PC-3 (cell line): Measurements from ENCODE around the gene IFFO2. TPM values are rescaled to one million over a fixed set of nuclear protein-coding genes. Genes with fewer than 3 reads are reported as not detected.

Source experiments
- ATAC-seq: fragments of 200-7000 bp; cut with Tn5 transposase; 2 replicates; pipeline ENCODE4 v1.9.1; 2020; ENCODE audit warnings: mild to moderate bottlenecking, moderate library complexity
- BruUV-seq: library from RNA; stranded (reverse); fragments of 400-500 nt; replicated peaks from 2 replicates; lab custom pipeline; 2021; lab: Mats Ljungman, UMichigan
- CTCF ChIA-PET: fragments of 300-600 bp; sonication (Branson Sonifier 250); formaldehyde crosslinking; loops from one replicate; lab custom pipeline; 2022; ENCODE audit warnings: antibody characterized with exemption; lab: Charles Lee
- POLR2A ChIA-PET: fragments of 300-600 bp; sonication (Branson Sonifier 250); formaldehyde crosslinking; loops from one replicate; lab custom pipeline; 2022; ENCODE audit warnings: antibody characterized with exemption; ENCODE audit not compliant: unreplicated experiment; lab: Charles Lee
- DNase-seq: peaks from one replicate; pipeline ENCODE4 v3.0.0-alpha.2; 2015
- H2AFZ ChIP-seq: fragments of 300-600 bp; sonication (generic); 2 replicates; pipeline ENCODE4 v1.6.0; 2016; ENCODE audit warnings: antibody characterized with exemption, low read length
- H3F3A ChIP-seq: fragments of 300-600 bp; sonication (generic); one replicate; pipeline ENCODE4 v1.6.0; 2017; ENCODE audit warnings: antibody characterized with exemption, low read length, control low read depth, mild to moderate bottlenecking; ENCODE audit not compliant: unreplicated experiment
- H3K27ac ChIP-seq: fragments of 300-600 bp; sonication (generic); 2 replicates; pipeline ENCODE4 v1.5.1; 2016; ENCODE audit warnings: mild to moderate bottlenecking, low read length
- H3K27me3 ChIP-seq: fragments of 300-600 bp; sonication (generic); 2 replicates; pipeline ENCODE4 v1.6.1; 2016; ENCODE audit warnings: low read length, mixed read lengths
- H3K36me3 ChIP-seq: fragments of 300-600 bp; sonication (generic); 2 replicates; pipeline ENCODE4 v1.6.1; 2016; ENCODE audit warnings: low read depth, mixed run types, low read length, mixed read lengths
- H3K4me1 ChIP-seq: fragments of 300-600 bp; sonication (generic); 2 replicates; pipeline ENCODE4 v1.5.1; 2016; ENCODE audit warnings: low read length; ENCODE audit not compliant: insufficient read depth
- H3K4me2 ChIP-seq: fragments of 300-600 bp; sonication (generic); 2 replicates; pipeline ENCODE4 v1.6.0; 2016; ENCODE audit warnings: low read length
- H3K4me3 ChIP-seq: fragments of 300-600 bp; sonication (generic); 2 replicates; pipeline ENCODE4 v1.5.1; 2016; ENCODE audit warnings: mild to moderate bottlenecking, low read length, mixed read lengths
- H3K79me2 ChIP-seq: fragments of 300-600 bp; sonication (generic); 2 replicates; pipeline ENCODE4 v1.6.1; 2017; ENCODE audit warnings: low read length, mixed read lengths
- H3K9ac ChIP-seq: fragments of 300-600 bp; sonication (generic); 2 replicates; pipeline ENCODE4 v1.6.0; 2016; ENCODE audit warnings: mild to moderate bottlenecking, low read length
- H3K9me2 ChIP-seq: fragments of 300-600 bp; sonication (generic); replicated peaks from 2 replicates; pipeline ENCODE4 v1.6.1; 2016; ENCODE audit warnings: mixed run types, low read length, mixed read lengths
- H3K9me3 ChIP-seq: fragments of 300-600 bp; sonication (generic); 2 replicates; pipeline ENCODE4 v1.6.1; 2016; ENCODE audit warnings: low read length, mixed read lengths
- H4K20me1 ChIP-seq: fragments of 300-600 bp; sonication (generic); 2 replicates; pipeline ENCODE4 v1.6.1; 2016; ENCODE audit warnings: low read length, mixed read lengths
- EZH2 ChIP-seq: fragments of 300-600 bp; sonication (generic); IDR thresholded peaks from one replicate; pipeline ENCODE4 v1.6.1; 2017; ENCODE audit warnings: antibody characterized with exemption, mild to moderate bottlenecking, low read length; ENCODE audit not compliant: unreplicated experiment
- EZH2phosphoT487 ChIP-seq: fragments of 300-600 bp; sonication (generic); IDR thresholded peaks from 2 replicates; pipeline ENCODE4 v1.6.1; 2018; ENCODE audit warnings: mild to moderate bottlenecking, antibody characterized with exemption, low read length, borderline replicate concordance
- intact Hi-C: fragments of 100-400 bp; cut with micrococcal nuclease; formaldehyde crosslinking; loops from 2 replicates; pipeline ENCODE4 v1.9.0; 2023
- total RNA-seq: library from RNA; depleted of rRNA; stranded (reverse); fragments of >200 nt; gene quantifications from 2 replicates; pipeline ENCODE4 v1.2.3, GENCODE V29; 2014
- TF ChIP-seq, protein P1 (sequence below): fragments of 300-600 bp; sonication (generic); conservative IDR thresholded peaks from 2 replicates; pipeline ENCODE4 v1.5.1; 2017; ENCODE audit warnings: antibody characterized with exemption, low read depth, mild to moderate bottlenecking, low read length

IFFO2 gene
- total RNA-seq, 1 experiment from 2014 or later: 30.7 TPM

DNA sequence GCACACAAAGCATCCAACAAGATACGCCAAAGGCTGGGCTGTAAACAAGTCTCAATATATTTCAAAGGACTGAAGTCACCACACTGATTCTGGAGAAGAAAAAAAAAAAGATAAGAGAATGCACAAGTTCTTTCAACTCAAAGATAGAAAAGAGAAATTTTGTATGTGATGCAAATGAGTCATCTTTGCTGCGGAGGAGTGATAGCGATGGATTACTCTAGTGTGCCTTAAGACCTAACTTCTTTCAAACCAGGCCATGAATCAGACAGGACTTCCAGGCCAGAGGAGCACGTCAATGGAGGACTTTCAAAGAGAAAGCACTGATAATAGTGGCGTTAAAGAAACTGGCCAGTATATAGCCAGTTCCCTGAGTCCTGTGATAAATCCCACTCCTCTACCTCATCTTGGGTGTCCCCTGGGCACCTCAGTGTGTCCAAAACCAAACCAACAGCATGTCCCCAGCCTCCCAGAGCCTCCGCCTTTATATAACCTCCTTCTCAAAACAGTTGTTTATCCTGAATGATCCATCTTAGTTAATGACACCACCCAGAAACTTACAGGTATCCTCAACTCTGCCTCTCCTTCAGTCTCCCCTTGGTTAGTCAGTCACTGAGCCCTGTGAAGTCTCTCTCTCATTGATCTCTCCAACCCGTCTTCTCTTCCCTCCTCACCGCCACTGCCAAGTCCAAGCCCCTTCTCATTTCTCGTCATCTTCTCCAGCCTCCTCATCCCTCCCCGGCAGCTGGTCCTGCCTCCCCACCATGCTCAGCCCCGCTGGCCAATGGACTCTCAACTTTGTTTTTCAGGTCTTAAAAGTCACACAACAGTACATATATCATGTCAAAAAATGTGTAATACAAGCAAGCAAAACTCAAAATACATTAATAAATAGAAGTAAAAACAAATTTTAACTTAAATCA lies 47.2 kb upstream of the IFFO2 start:
- CTCF ChIA-PET: no interaction called here
- intact Hi-C loops: no loop called here
- BruUV-seq: no TSS peak
- Histone ChIP-seq H4K20me1 (no peaks in the 10 kb centered on the region), H2AFZ (no peak overlapping the region), H3F3A (no peaks in the 10 kb centered on the region), H3K4me3 (no peak overlapping the region), H3K9me2 (no peaks in the 10 kb centered on the region), H3K27me3 (no peaks in the 10 kb centered on the region), H3K27ac (no peak overlapping the region), H3K79me2 (no peaks in the 10 kb centered on the region), H3K4me1 (peaks cover 19% of the 10 kb centered on the region), H3K36me3 (no peaks in the 10 kb centered on the region; the same call in 1 of the 2 replicates), H3K9ac (no peak overlapping the region), H3K9me3 (peaks cover 20% of the 10 kb centered on the region), H3K4me2 (no peak overlapping the region)
- ATAC-seq (no peak), DNase-seq (no peak)
- TF ChIP-seq, protein P1, sequence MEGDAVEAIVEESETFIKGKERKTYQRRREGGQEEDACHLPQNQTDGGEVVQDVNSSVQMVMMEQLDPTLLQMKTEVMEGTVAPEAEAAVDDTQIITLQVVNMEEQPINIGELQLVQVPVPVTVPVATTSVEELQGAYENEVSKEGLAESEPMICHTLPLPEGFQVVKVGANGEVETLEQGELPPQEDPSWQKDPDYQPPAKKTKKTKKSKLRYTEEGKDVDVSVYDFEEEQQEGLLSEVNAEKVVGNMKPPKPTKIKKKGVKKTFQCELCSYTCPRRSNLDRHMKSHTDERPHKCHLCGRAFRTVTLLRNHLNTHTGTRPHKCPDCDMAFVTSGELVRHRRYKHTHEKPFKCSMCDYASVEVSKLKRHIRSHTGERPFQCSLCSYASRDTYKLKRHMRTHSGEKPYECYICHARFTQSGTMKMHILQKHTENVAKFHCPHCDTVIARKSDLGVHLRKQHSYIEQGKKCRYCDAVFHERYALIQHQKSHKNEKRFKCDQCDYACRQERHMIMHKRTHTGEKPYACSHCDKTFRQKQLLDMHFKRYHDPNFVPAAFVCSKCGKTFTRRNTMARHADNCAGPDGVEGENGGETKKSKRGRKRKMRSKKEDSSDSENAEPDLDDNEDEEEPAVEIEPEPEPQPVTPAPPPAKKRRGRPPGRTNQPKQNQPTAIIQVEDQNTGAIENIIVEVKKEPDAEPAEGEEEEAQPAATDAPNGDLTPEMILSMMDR: no peak
- TF ChIP-seq EZH2 (no peak), EZH2phosphoT487 (no peak)
- POLR2A ChIA-PET: no interaction called here

DNA sequence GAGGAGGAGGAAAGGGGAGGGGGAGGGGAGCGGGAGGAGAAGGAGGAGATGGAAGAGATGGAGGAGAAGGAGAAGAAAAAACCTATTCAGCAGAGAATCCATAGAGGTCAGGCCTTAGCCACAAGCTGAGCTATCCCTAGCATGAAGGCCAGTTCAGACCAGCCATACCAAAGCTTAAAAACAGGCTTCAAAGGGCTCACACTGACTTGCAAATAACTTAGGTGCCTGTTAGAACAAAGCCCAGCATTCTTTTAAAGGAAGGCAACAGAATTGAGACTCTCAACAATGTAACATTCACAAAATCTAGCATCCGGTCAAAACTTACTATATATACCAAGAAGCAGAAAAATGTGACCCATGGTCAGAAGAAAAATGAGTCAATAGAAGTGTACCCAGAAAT lies 43.6 kb upstream of the IFFO2 start:
- Histone ChIP-seq H3K27me3 (no peaks in the 10 kb centered on the region), H3K9me3 (peaks cover 20% of the 10 kb centered on the region), H3K27ac (no peak overlapping the region), H3K36me3 (no peaks in the 10 kb centered on the region; the same call in 1 of the 2 replicates), H3K4me2 (no peak overlapping the region), H3K4me3 (no peak overlapping the region), H3K4me1 (no peaks in the 10 kb centered on the region), H3K9ac (no peak overlapping the region), H3K79me2 (no peaks in the 10 kb centered on the region), H3K9me2 (no peaks in the 10 kb centered on the region), H2AFZ (no peak overlapping the region), H3F3A (no peaks in the 10 kb centered on the region), H4K20me1 (no peaks in the 10 kb centered on the region)
- no peak for DNase-seq
- intact Hi-C loops: no loop called here
- BruUV-seq: no TSS peak
- ATAC-seq: no peak
- TF ChIP-seq, protein P1: no peak
- TF ChIP-seq EZH2phosphoT487: no peak
- TF ChIP-seq EZH2: no peak
- CTCF ChIA-PET: no interaction called here
- POLR2A ChIA-PET: no interaction called here

DNA sequence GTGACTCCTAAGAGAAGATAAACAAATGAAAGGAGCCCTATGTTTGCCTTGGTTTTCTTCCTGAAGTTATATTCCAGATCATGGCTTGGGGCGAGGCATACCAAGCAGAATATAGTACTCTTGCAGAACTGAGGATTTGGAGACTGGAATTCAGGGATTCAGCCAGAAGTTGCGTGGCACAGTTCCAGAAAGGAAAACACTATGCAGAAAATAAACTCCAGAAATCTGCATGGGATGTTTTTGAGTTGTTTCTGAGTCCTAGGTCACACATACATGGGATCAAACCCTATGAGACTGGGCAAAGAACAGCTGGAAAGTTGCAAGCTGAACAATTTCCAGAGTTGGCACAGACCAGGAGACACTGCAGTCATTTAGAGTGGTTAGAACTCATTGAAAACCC lies 42.9 kb upstream of the IFFO2 start:
- H3K9ac ChIP-seq: no peak overlapping the region
- no peak for TF ChIP-seq EZH2
- TF ChIP-seq, protein P1: no peak
- no peak for TF ChIP-seq EZH2phosphoT487
- H2AFZ ChIP-seq: no peak overlapping the region
- no peak overlapping the region for H3K4me3 ChIP-seq
- no peaks in the 10 kb centered on the region for H3K79me2 ChIP-seq
- DNase-seq: peak; percentile 27
- no peaks in the 10 kb centered on the region; the same call in 1 of the 2 replicates for H3K36me3 ChIP-seq
- no peak overlapping the region for H3K4me2 ChIP-seq
- no peak overlapping the region for H3K27ac ChIP-seq
- H3F3A ChIP-seq: no peaks in the 10 kb centered on the region
- H3K9me2 ChIP-seq: no peaks in the 10 kb centered on the region
- no peaks in the 10 kb centered on the region for H3K27me3 ChIP-seq
- CTCF ChIA-PET: no interaction called here
- POLR2A ChIA-PET: no interaction called here
- intact Hi-C loops: no loop called here
- no peaks in the 10 kb centered on the region for H4K20me1 ChIP-seq
- H3K4me1 ChIP-seq: no peaks in the 10 kb centered on the region
- peaks cover 20% of the 10 kb centered on the region for H3K9me3 ChIP-seq
- ATAC-seq: peak; percentile 66
- BruUV-seq: no TSS peak
